Parathyroid adenoma (tissue), 2 donors: ENCODE data around the gene ZCCHC3.

Experiments used
- H2AFZ ChIP-seq: fragments of 300-600 bp; sonication (generic); one replicate; pipeline ENCODE4 v1.7.0; 2017; ENCODE audit warnings: antibody characterized with exemption, mild to moderate bottlenecking
- H3K27ac ChIP-seq: fragments of 300-600 bp; sonication (generic); one replicate; pipeline ENCODE4 v1.7.0; 2017
- H3K27me3 ChIP-seq: fragments of 300-600 bp; sonication (generic); one replicate; pipeline ENCODE4 v1.7.0; 2017; ENCODE audit warnings: low read length; ENCODE audit not compliant: control insufficient read depth, insufficient read depth
- H3K36me3 ChIP-seq: fragments of 300-600 bp; sonication (generic); one replicate; pipeline ENCODE4 v1.7.0; 2017; ENCODE audit warnings: low read length; ENCODE audit not compliant: control insufficient read depth, insufficient read depth
- H3K4me1 ChIP-seq: fragments of 300-600 bp; sonication (generic); one replicate; pipeline ENCODE4 v1.7.0; 2017; ENCODE audit warnings: control low read depth
- H3K4me2 ChIP-seq: fragments of 300-600 bp; sonication (generic); one replicate; pipeline ENCODE4 v1.7.0; 2017; ENCODE audit warnings: low read length
- H3K4me3 ChIP-seq: fragments of 300-600 bp; sonication (generic); one replicate; pipeline ENCODE4 v1.7.0; 2017; ENCODE audit warnings: low read depth, low read length
- H3K79me2 ChIP-seq: fragments of 300-600 bp; sonication (generic); one replicate; pipeline ENCODE4 v1.7.0; 2017; ENCODE audit warnings: control low read depth
- H3K9ac ChIP-seq: fragments of 300-600 bp; sonication (generic); one replicate; pipeline ENCODE4 v1.7.0; 2017; ENCODE audit warnings: mild to moderate bottlenecking
- H3K9me3 ChIP-seq: fragments of 300-600 bp; sonication (generic); one replicate; pipeline ENCODE4 v1.7.0; 2017; ENCODE audit warnings: low read length; ENCODE audit not compliant: control insufficient read depth
- CTCF ChIP-seq: fragments of 300-600 bp; sonication (generic); IDR thresholded peaks from one replicate; pipeline ENCODE4 v1.7.0; 2017; ENCODE audit warnings: antibody characterized with exemption, mild to moderate bottlenecking
- donor health status: primary hyperparathyroidism.

Gene ZCCHC3

GRCh38 chr20:301886-302848, 4.8 kb downstream of the ZCCHC3 start:
- no peak overlapping the region for H3K4me2 ChIP-seq
- peaks cover 35% of the 10 kb centered on the region for H3K79me2 ChIP-seq
- H3K4me1 ChIP-seq = peaks cover 23% of the 10 kb centered on the region
- H3K4me3 ChIP-seq = no peak overlapping the region
- no peak overlapping the region for H3K9ac ChIP-seq
- no peak overlapping the region for H2AFZ ChIP-seq
- no peaks in the 10 kb centered on the region for H3K9me3 ChIP-seq
- H3K27me3 ChIP-seq = no peaks in the 10 kb centered on the region
- H3K36me3 ChIP-seq = no peaks in the 10 kb centered on the region
- H3K27ac ChIP-seq = no peak overlapping the region
- TF ChIP-seq CTCF = no peak

GRCh38 chr20:305745-306144, 8.4 kb downstream of the ZCCHC3 start:
- H3K4me2 ChIP-seq = no peak overlapping the region
- peaks cover 12% of the 10 kb centered on the region for H3K4me1 ChIP-seq
- H2AFZ ChIP-seq = no peak overlapping the region
- no peaks in the 10 kb centered on the region for H3K9me3 ChIP-seq
- H3K4me3 ChIP-seq = no peak overlapping the region
- no peak for TF ChIP-seq CTCF
- no peaks in the 10 kb centered on the region for H3K36me3 ChIP-seq
- no peak overlapping the region for H3K27ac ChIP-seq
- peaks cover 20% of the 10 kb centered on the region for H3K79me2 ChIP-seq
- no peaks in the 10 kb centered on the region for H3K27me3 ChIP-seq
- no peak overlapping the region for H3K9ac ChIP-seq

- H3K36me3 ChIP-seq = no peaks in the 10 kb centered on the region
- no peak overlapping the region for H3K4me3 ChIP-seq
- TF ChIP-seq CTCF = no peak
- peaks cover 2% of the 10 kb centered on the region for H3K79me2 ChIP-seq
- H3K9ac ChIP-seq = no peak overlapping the region
- no peak overlapping the region for H3K27ac ChIP-seq
- no peaks in the 10 kb centered on the region for H3K27me3 ChIP-seq
- H3K4me2 ChIP-seq = no peak overlapping the region
- peak overlapping the region; percentile 16 for H2AFZ ChIP-seq
- no peaks in the 10 kb centered on the region for H3K9me3 ChIP-seq
- H3K4me1 ChIP-seq = peaks cover 9% of the 10 kb centered on the region
Observed at GRCh38 chr20:308427-309038, 11.2 kb downstream of the ZCCHC3 start.

GRCh38 chr20:309306-309840, 12.0 kb downstream of the ZCCHC3 start:
- Histone ChIP-seq H3K27me3 (no peaks in the 10 kb centered on the region), H3K9me3 (no peaks in the 10 kb centered on the region), H3K4me2 (peak overlapping the region; percentile 97), H3K9ac (peak overlapping the region; percentile 31), H3K4me1 (peaks cover 9% of the 10 kb centered on the region), H3K27ac (peak overlapping the region; percentile 91), H3K36me3 (no peaks in the 10 kb centered on the region), H2AFZ (peak overlapping the region; percentile 91), H3K4me3 (peak overlapping the region; percentile 86), H3K79me2 (peaks cover 2% of the 10 kb centered on the region)
- TF ChIP-seq CTCF = no peak
